GM23338 (cell line): ENCODE measurements around the gene AGRP. TPM values are rescaled to one million over a fixed set of nuclear protein-coding genes. Genes with fewer than 3 reads are reported as not detected.

ENCODE experiments used
- ATAC-seq: fragments of 200-7000 bp; cut with Tn5 transposase; 3 replicates; pipeline ENCODE4 v1.9.1; 2020
- DNase-seq: peaks from one replicate; pipeline ENCODE4 v3.0.0-alpha.2; 2015; ENCODE audit warnings: low spot score
- H2AFZ ChIP-seq: fragments of 200-600 bp; sonication (generic); 2 replicates; pipeline ENCODE4 v1.8.0; 2016; ENCODE audit warnings: antibody characterized with exemption, mild to moderate bottlenecking, moderate library complexity
- H3F3A ChIP-seq: fragments of 200-600 bp; sonication (generic); replicated peaks from 2 replicates; pipeline ENCODE4 v1.8.0; 2017; ENCODE audit warnings: antibody characterized with exemption, mixed run types, low read depth
- H3K27ac ChIP-seq: fragments of 200-600 bp; sonication (generic); 2 replicates; pipeline ENCODE4 v1.6.1; 2016; ENCODE audit warnings: low read depth
- H3K27me3 ChIP-seq: fragments of 200-600 bp; sonication (generic); 2 replicates; pipeline ENCODE4 v1.8.0; 2016; ENCODE audit warnings: mild to moderate bottlenecking, mixed run types, moderate library complexity; ENCODE audit not compliant: insufficient read depth
- H3K36me3 ChIP-seq: fragments of 200-600 bp; sonication (generic); 2 replicates; pipeline ENCODE4 v1.8.0; 2016; ENCODE audit warnings: mild to moderate bottlenecking; ENCODE audit not compliant: insufficient read depth
- H3K4me1 ChIP-seq: fragments of 200-600 bp; sonication (generic); 2 replicates; pipeline ENCODE4 v1.8.0; 2016; ENCODE audit warnings: mild to moderate bottlenecking, moderate library complexity; ENCODE audit not compliant: insufficient read depth
- H3K4me2 ChIP-seq: fragments of 200-600 bp; sonication (generic); 2 replicates; pipeline ENCODE4 v1.7.1; 2017; ENCODE audit warnings: mixed run types
- H3K4me3 ChIP-seq: fragments of 200-600 bp; sonication (generic); 2 replicates; pipeline ENCODE4 v1.6.1; 2016; ENCODE audit warnings: mixed run types
- H3K79me2 ChIP-seq: fragments of 200-600 bp; sonication (generic); replicated peaks from 2 replicates; pipeline ENCODE4 v1.8.0; 2017; ENCODE audit warnings: mild to moderate bottlenecking; ENCODE audit not compliant: insufficient read depth
- H3K9me2 ChIP-seq: fragments of 200-600 bp; sonication (generic); 2 replicates; pipeline ENCODE4 v1.8.0; 2017; ENCODE audit not compliant: insufficient read depth
- H4K20me1 ChIP-seq: fragments of 200-600 bp; sonication (generic); replicated peaks from 2 replicates; pipeline ENCODE4 v1.8.0; 2017; ENCODE audit warnings: mild to moderate bottlenecking; ENCODE audit not compliant: insufficient read depth
- H3K27ac Mint-ChIP-seq: 2 replicates; pipeline ENCODE4 v1.8.0; 2020; ENCODE audit warnings: inconsistent platforms, mild to moderate bottlenecking, moderate library complexity, mixed read lengths
- H3K27me3 Mint-ChIP-seq: 3 replicates; pipeline ENCODE4 v1.8.0; 2022; ENCODE audit warnings: low read depth, mild to moderate bottlenecking, moderate library complexity, mixed read lengths, inconsistent platforms; ENCODE audit not compliant: insufficient read depth, poor library complexity
- H3K36me3 Mint-ChIP-seq: 3 replicates; pipeline ENCODE4 v1.8.0; 2021; ENCODE audit warnings: low read depth, mild to moderate bottlenecking, inconsistent platforms, moderate library complexity, mixed read lengths
- H3K4me1 Mint-ChIP-seq: 3 replicates; pipeline ENCODE4 v1.8.0; 2020; ENCODE audit warnings: mild to moderate bottlenecking, inconsistent platforms, mixed read lengths
- H3K4me3 Mint-ChIP-seq: 3 replicates; pipeline ENCODE4 v1.8.0; 2021; ENCODE audit warnings: moderate library complexity, mild to moderate bottlenecking, inconsistent platforms, mixed read lengths
- H3K9me3 Mint-ChIP-seq: 3 replicates; pipeline ENCODE4 v1.8.0; 2020; ENCODE audit warnings: moderate library complexity, mild to moderate bottlenecking, inconsistent platforms, mixed read lengths
- CREB1 ChIP-seq: fragments of 250-450 bp; sonication (Bioruptor Pico); IDR thresholded peaks from 2 replicates; pipeline ENCODE4 v1.5.0; 2020; ENCODE audit warnings: low read depth, mild to moderate bottlenecking, moderate library complexity
- EZH2 ChIP-seq: fragments of 200-600 bp; sonication (generic); IDR thresholded peaks from one replicate; pipeline ENCODE4 v1.8.0; 2017; ENCODE audit warnings: antibody characterized with exemption, mild to moderate bottlenecking, low read depth; ENCODE audit not compliant: unreplicated experiment
- EZH2phosphoT487 ChIP-seq: fragments of 200-600 bp; sonication (generic); IDR thresholded peaks from one replicate; pipeline ENCODE4 v1.8.1; 2018; ENCODE audit warnings: antibody characterized with exemption; ENCODE audit not compliant: unreplicated experiment
- JUNB ChIP-seq: IDR thresholded peaks from one replicate; pipeline ENCODE4 v1.6.1; 2016; ENCODE audit warnings: antibody characterized with exemption; ENCODE audit not compliant: unreplicated experiment
- NANOG ChIP-seq: IDR thresholded peaks from 2 replicates; pipeline ENCODE4 v1.6.1; 2016; ENCODE audit warnings: antibody characterized with exemption, borderline replicate concordance
- POLR2AphosphoS5 ChIP-seq: IDR thresholded peaks from 2 replicates; pipeline ENCODE4 v1.6.1; 2016; ENCODE audit warnings: antibody characterized with exemption, low read depth
- STAT1 ChIP-seq: IDR thresholded peaks from one replicate; pipeline ENCODE4 v1.6.1; 2016; ENCODE audit warnings: antibody characterized with exemption; ENCODE audit not compliant: unreplicated experiment
- ZNF331 ChIP-seq: fragments of 250-450 bp; sonication (Bioruptor Pico); IDR thresholded peaks from 2 replicates; pipeline ENCODE4 v1.5.0; 2020; ENCODE audit warnings: low read depth, mild to moderate bottlenecking, moderate library complexity
- polyA plus RNA-seq: library from polyadenylated mRNA; unstranded; fragments of >200 nt; fragmentation: Nextera tagmentation; extraction: Ambion mirVana; gene quantifications from 2 replicates; pipeline ENCODE4 v1.2.1, GENCODE V29; 2016
- total RNA-seq: library from RNA; depleted of rRNA; stranded (reverse); fragments of >200 nt; shearing (Covaris generic); gene quantifications from 2 replicates; pipeline ENCODE4 v1.2.3, GENCODE V29; 2014
- TF ChIP-seq, protein P1 (sequence below): IDR thresholded peaks from one replicate; pipeline ENCODE4 v1.6.1; 2018; ENCODE audit warnings: antibody characterized with exemption; ENCODE audit not compliant: unreplicated experiment
- TF ChIP-seq, protein P2 (sequence below): IDR thresholded peaks from 2 replicates; pipeline ENCODE4 v1.6.1; 2016; ENCODE audit warnings: antibody characterized with exemption
- TF ChIP-seq, protein P3 (sequence below), 2 experiments: fragments of 200-600 bp in 1 of 2; sonication (generic) in 1 of 2; conservative IDR thresholded peaks; 2 replicates each; pipeline versions ENCODE4 v1.5.1 to v1.6.1; 2016 to 2017; ENCODE audit warnings: antibody characterized with exemption in 2 of 2, low read depth in 2 of 2, mild to moderate bottlenecking in 2 of 2, moderate library complexity in 1 of 2

The AGRP gene
- total and polyA plus RNA-seq, 2 experiments from 2014 or later = not detected

DNA sequence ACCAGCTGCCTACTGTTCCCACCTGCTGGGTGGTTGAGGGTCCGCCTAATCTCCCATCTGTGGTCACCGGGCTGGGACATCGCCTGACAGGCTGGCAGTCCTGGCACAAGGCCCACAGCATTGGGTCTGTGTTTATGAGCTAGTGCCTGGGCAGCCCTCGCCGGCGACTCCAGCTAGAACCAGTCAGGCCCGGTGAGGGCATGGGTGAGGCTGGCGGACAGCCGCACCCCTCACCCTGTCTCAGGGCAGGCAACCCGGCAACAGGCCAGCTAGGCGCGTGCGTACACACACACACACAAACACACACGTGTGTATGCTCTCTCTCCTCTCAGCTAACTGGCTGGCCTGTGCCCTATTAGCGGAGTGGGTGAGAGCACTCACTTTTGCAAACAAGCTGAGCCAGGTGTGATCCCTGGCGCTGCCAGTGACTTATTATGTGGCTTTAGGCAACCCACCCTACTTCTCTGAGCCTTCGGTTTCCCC, 42.0 kb downstream of the AGRP start:
- H3K36me3 ChIP-seq = peaks cover 3% of the 10 kb centered on the region; the same call in 1 of the 2 replicates
- no peak overlapping the region for H2AFZ ChIP-seq
- H3K27ac ChIP-seq = no peak overlapping the region
- TF ChIP-seq POLR2AphosphoS5 (no peak), EZH2phosphoT487 (no peak), NANOG (no peak), CREB1 (CRISPR knock-in tag) (no peak), STAT1 (no peak), JUNB (no peak)
- TF ChIP-seq, protein P1, sequence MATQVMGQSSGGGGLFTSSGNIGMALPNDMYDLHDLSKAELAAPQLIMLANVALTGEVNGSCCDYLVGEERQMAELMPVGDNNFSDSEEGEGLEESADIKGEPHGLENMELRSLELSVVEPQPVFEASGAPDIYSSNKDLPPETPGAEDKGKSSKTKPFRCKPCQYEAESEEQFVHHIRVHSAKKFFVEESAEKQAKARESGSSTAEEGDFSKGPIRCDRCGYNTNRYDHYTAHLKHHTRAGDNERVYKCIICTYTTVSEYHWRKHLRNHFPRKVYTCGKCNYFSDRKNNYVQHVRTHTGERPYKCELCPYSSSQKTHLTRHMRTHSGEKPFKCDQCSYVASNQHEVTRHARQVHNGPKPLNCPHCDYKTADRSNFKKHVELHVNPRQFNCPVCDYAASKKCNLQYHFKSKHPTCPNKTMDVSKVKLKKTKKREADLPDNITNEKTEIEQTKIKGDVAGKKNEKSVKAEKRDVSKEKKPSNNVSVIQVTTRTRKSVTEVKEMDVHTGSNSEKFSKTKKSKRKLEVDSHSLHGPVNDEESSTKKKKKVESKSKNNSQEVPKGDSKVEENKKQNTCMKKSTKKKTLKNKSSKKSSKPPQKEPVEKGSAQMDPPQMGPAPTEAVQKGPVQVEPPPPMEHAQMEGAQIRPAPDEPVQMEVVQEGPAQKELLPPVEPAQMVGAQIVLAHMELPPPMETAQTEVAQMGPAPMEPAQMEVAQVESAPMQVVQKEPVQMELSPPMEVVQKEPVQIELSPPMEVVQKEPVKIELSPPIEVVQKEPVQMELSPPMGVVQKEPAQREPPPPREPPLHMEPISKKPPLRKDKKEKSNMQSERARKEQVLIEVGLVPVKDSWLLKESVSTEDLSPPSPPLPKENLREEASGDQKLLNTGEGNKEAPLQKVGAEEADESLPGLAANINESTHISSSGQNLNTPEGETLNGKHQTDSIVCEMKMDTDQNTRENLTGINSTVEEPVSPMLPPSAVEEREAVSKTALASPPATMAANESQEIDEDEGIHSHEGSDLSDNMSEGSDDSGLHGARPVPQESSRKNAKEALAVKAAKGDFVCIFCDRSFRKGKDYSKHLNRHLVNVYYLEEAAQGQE = no peak
- peaks cover 19% of the 10 kb centered on the region for H3K36me3 Mint-ChIP-seq
- H3K27me3 Mint-ChIP-seq = peaks cover 21% of the 10 kb centered on the region
- H3K27ac Mint-ChIP-seq = no peak overlapping the region
- no peak overlapping the region for H3K4me3 ChIP-seq
- no peak overlapping the region for H3K4me3 Mint-ChIP-seq
- DNase-seq = no peak
- H3K79me2 ChIP-seq = no peaks in the 10 kb centered on the region
- H3K4me1 Mint-ChIP-seq = peaks cover 10% of the 10 kb centered on the region
- H3K9me3 Mint-ChIP-seq = no peaks in the 10 kb centered on the region
- no peaks in the 10 kb centered on the region for H3K9me2 ChIP-seq
- no peaks in the 10 kb centered on the region for H3F3A ChIP-seq
- H3K27me3 ChIP-seq = no peaks in the 10 kb centered on the region
- H3K4me2 ChIP-seq = no peak overlapping the region
- H3K4me1 ChIP-seq = no peaks in the 10 kb centered on the region
- no peaks in the 10 kb centered on the region; the same call in 1 of the 2 replicates for H4K20me1 ChIP-seq
- no peak for ATAC-seq

GRCh38 chr16:67438824-67439393, 44.4 kb downstream of the AGRP start:
- Mint-ChIP-seq H3K36me3 (peaks cover 16% of the 10 kb centered on the region), H3K4me1 (peaks cover 9% of the 10 kb centered on the region), H3K27me3 (peaks cover 16% of the 10 kb centered on the region), H3K27ac (no peak overlapping the region), H3K4me3 (no peak overlapping the region), H3K9me3 (no peaks in the 10 kb centered on the region)
- DNase-seq = no peak
- Histone ChIP-seq H3K4me3 (no peak overlapping the region), H3K4me1 (no peaks in the 10 kb centered on the region), H4K20me1 (no peaks in the 10 kb centered on the region), H2AFZ (no peak overlapping the region), H3K9me2 (no peaks in the 10 kb centered on the region), H3K79me2 (no peaks in the 10 kb centered on the region), H3F3A (no peaks in the 10 kb centered on the region), H3K27ac (no peak overlapping the region), H3K4me2 (no peak overlapping the region), H3K36me3 (peaks cover 3% of the 10 kb centered on the region; the same call in 1 of the 2 replicates), H3K27me3 (no peaks in the 10 kb centered on the region)
- ATAC-seq = no peak
- TF ChIP-seq EZH2 (no peak), NANOG (no peak), EZH2phosphoT487 (no peak), ZNF331 (CRISPR knock-in tag) (no peak), JUNB (no peak), STAT1 (no peak), CREB1 (CRISPR knock-in tag) (no peak)
- TF ChIP-seq, protein P1 = no peak
- TF ChIP-seq, protein P2, sequence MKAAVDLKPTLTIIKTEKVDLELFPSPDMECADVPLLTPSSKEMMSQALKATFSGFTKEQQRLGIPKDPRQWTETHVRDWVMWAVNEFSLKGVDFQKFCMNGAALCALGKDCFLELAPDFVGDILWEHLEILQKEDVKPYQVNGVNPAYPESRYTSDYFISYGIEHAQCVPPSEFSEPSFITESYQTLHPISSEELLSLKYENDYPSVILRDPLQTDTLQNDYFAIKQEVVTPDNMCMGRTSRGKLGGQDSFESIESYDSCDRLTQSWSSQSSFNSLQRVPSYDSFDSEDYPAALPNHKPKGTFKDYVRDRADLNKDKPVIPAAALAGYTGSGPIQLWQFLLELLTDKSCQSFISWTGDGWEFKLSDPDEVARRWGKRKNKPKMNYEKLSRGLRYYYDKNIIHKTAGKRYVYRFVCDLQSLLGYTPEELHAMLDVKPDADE = no peak
- TF ChIP-seq, protein P3, sequence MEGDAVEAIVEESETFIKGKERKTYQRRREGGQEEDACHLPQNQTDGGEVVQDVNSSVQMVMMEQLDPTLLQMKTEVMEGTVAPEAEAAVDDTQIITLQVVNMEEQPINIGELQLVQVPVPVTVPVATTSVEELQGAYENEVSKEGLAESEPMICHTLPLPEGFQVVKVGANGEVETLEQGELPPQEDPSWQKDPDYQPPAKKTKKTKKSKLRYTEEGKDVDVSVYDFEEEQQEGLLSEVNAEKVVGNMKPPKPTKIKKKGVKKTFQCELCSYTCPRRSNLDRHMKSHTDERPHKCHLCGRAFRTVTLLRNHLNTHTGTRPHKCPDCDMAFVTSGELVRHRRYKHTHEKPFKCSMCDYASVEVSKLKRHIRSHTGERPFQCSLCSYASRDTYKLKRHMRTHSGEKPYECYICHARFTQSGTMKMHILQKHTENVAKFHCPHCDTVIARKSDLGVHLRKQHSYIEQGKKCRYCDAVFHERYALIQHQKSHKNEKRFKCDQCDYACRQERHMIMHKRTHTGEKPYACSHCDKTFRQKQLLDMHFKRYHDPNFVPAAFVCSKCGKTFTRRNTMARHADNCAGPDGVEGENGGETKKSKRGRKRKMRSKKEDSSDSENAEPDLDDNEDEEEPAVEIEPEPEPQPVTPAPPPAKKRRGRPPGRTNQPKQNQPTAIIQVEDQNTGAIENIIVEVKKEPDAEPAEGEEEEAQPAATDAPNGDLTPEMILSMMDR (conservative IDR thresholded peaks at IDR 0.05; ENCODE audit: low read depth in 2 of 2) = no peak
